ENCODE measurements around the gene HSPA9. TPM values are rescaled to one million over a fixed set of nuclear protein-coding genes. Genes with fewer than 3 reads are reported as not detected.
A peak's percentile ranks its signal among the peaks of the same experiment; 100 is the strongest.

The HSPA9 gene
- total and polyA plus RNA-seq, 10 of the 15 experiments (the other 5 are each of a cell fraction or from before 2014, with no cell fraction given): 145 to 455 (median 343) TPM

GRCh38 chr5:138610415-138610917 lies 35.3 kb upstream of the HSPA9 start:
- H3K79me2 ChIP-seq (ENCODE audit: control insufficient read depth, insufficient read depth, low read length): no peaks in the 10 kb centered on the region
- CTCF ChIA-PET: interaction anchor here (1.0 to 1.4 kb wide), 2 partner anchors 11 to 31 kb away, joined by 3 to 5 read pairs; no protein-coding TSS in a partner anchor
- intact Hi-C loops (cut with micrococcal nuclease; ENCODE audit: unreplicated experiment) (no loop called here), in situ Hi-C loops (cut with MboI) (no loop called here)
- H3K27ac ChIP-seq (ENCODE audit: control insufficient read depth, insufficient read depth): no peak overlapping the region
- WGBS (ENCODE audit: insufficient coverage, insufficient replicate concordance, low lambda C conversion rate, missing lambda C conversion rate): 35% methylated on average over 10 of the region's 10 CpGs
- no peaks in the 10 kb centered on the region for H3K36me3 ChIP-seq (ENCODE audit: control insufficient read depth in 2 of 2, insufficient read depth in 2 of 2, low read length in 1 of 2)
- H3K4me1 ChIP-seq (ENCODE audit: control insufficient read depth, insufficient read depth, low read length): peaks cover 10% of the 10 kb centered on the region
- ATAC-seq: no peak
- H3K9me3 ChIP-seq (replicated peaks; ENCODE audit: control insufficient read depth, insufficient read depth, low read length): no peaks in the 10 kb centered on the region
- BruUV-seq (replicated peaks): no TSS peak
- no peak for DNase-seq (ENCODE audit: low read depth, low spot score)
- POLR2A ChIA-PET: interaction anchor here (1.4 kb wide), 1 partner anchor 10 kb away, joined by 4 read pairs; no protein-coding TSS in a partner anchor
- FAIRE-seq: no peak
- H3K4me2 ChIP-seq (ENCODE audit: control insufficient read depth, insufficient read depth): no peak overlapping the region
- H3K9ac ChIP-seq (ENCODE audit: control insufficient read depth, insufficient read depth, low read length): no peak overlapping the region
- SMC1A ChIA-PET (ENCODE audit: uncharacterized antibody, unreplicated experiment): interaction anchor here (1.0 kb wide), 1 partner anchor 33 kb away, joined by 3 read pairs; no protein-coding TSS in a partner anchor
- TF ChIP-seq CTCF (IDR thresholded peaks at IDR 0.05 in 2 of 3, conservative IDR thresholded peaks at IDR 0.05 in 1 of 3; ENCODE audit: control insufficient read depth in 2 of 3, extremely low read depth in 1 of 3, insufficient read depth in 1 of 3, low read depth in 3 of 3, low read length in 3 of 3) (0 out of 6 replicates have a peak, but pooled peaks of 1 of the 3 experiments have one; percentile 12), NR2C1 (IDR thresholded peaks at IDR 0.05) (no peak), HCFC1 (IDR thresholded peaks at IDR 0.05; ENCODE audit: low read length) (no peak)
- no peak overlapping the region for H3K4me3 ChIP-seq
- no peaks in the 10 kb centered on the region for H4K20me1 ChIP-seq (ENCODE audit: control insufficient read depth, insufficient read depth)
- no peaks in the 10 kb centered on the region for H3K27me3 ChIP-seq (replicated peaks in 1 of 2; ENCODE audit: control insufficient read depth in 2 of 2, insufficient read depth in 2 of 2, low read length in 1 of 2)
- peak overlapping the region; percentile 45; the same call in 1 of the 2 replicates for H2AFZ ChIP-seq (ENCODE audit: control insufficient read depth, low read depth, low read length)
- RAD21 ChIA-PET (ENCODE audit: unreplicated experiment): no interaction called here
